Right ventricle myocardium superior (tissue), 1 donor: ENCODE measurements around the gene PSG3. TPM values are rescaled to one million over a fixed set of nuclear protein-coding genes. Genes with fewer than 3 reads are reported as not detected.
"Not testable (repeated sequence)": the region's sequence is repeated elsewhere in the genome, so short reads cannot be mapped to it uniquely, and the experiment has no call there.

Experiments used
- ATAC-seq: fragments of 200-7000 bp; cut with Tn5 transposase; one replicate; pipeline ENCODE4 v1.9.1; 2020; ENCODE audit warnings: mild to moderate bottlenecking; ENCODE audit not compliant: poor library complexity
- DNase-seq: peaks from one replicate; pipeline ENCODE4 v3.0.0-alpha.2; 2020
- intact Hi-C: fragments of 100-400 bp; cut with DNase I; formaldehyde crosslinking; loops from one replicate; pipeline ENCODE4 v1.11.2; 2022
- long read RNA-seq: library from polyadenylated mRNA; unstranded; transcript quantifications from one replicate; pipeline ENCODE4 v2.0.0, GENCODE V29; 2021
- total RNA-seq: library from RNA; stranded (reverse); fragmentation: NEBNext Ultra II Directional; extraction: Animal tissue kit (Norgen Biotek cat#: 25700); gene quantifications from one replicate; pipeline ENCODE4 v1.2.1, GENCODE V29; 2021
- donor health status: DM: no; HTN: yes; CAD: no; lungs with severe emphysema.

Gene PSG3
- not detected for total RNA-seq
- long read RNA-seq, result 0 reads

DNA sequence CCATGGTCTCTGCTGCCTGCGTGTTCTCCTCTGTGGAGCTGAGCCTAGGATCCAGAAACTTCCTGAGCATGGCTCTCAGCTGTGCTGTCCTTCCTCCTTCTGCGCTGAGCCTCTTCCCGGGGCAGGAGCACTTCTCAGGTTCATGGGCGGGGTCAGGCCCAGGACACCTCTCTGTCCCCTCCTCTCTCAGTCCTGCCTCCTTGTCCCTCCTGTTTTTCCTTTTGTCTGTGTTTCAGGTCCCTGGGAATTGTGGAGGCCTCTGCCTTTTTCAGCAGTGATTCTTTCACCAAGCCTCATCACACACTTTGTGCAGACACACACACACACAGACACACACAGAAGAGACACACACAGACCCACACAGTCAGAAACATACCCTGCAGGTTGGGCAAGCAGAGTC lies at the start of gene PSG3:
TSS of gene PSG3 (minus strand) at position 101 of the 400 bp plus-strand sequence. CDS start at position 4, 97 bp downstream.
- ATAC-seq, intact Hi-C loops, DNase-seq: not testable (repeated sequence)

DNA sequence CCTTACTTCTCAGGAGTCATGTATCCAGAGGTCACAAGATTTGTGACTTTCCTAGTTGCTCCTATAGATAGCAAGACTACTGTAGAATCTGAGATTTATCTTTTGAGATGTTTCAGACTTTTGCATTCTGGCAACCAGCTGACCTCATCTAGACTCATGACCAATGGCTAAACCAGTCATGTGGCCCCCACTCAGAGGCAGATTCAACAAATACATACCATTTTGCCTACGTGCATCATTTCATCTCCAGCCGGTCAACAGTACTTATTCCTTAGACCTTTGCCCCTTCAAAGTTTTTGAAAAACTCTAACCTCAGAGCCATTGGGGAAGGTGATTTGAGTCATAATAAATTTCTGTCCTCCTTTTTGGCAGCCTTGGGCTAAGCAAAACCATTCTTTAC lies 48.5 kb upstream of the PSG3 start:
- DNase-seq, intact Hi-C loops, ATAC-seq: not testable (repeated sequence)

DNA sequence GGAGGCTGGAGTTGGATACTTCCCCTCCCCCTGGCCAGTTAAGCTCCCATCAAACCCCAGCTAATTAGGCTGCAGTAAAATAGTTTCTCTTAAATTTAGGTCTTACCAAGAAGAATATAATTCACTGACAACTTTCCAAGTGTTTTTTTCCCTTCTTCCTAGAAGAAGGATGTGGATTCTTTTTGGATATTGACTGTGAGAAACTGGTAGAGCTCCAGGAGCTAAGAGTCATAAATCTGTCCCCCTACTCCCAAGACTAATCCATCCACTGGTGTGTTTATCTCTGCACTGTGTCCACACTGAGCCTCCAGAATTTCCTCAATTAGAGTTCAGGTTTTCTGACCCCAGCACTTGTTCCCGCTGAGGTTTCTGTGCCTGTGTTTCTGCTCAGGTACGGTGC lies 47.5 kb upstream of the PSG3 start:
- ATAC-seq, intact Hi-C loops: not testable (repeated sequence)

DNA sequence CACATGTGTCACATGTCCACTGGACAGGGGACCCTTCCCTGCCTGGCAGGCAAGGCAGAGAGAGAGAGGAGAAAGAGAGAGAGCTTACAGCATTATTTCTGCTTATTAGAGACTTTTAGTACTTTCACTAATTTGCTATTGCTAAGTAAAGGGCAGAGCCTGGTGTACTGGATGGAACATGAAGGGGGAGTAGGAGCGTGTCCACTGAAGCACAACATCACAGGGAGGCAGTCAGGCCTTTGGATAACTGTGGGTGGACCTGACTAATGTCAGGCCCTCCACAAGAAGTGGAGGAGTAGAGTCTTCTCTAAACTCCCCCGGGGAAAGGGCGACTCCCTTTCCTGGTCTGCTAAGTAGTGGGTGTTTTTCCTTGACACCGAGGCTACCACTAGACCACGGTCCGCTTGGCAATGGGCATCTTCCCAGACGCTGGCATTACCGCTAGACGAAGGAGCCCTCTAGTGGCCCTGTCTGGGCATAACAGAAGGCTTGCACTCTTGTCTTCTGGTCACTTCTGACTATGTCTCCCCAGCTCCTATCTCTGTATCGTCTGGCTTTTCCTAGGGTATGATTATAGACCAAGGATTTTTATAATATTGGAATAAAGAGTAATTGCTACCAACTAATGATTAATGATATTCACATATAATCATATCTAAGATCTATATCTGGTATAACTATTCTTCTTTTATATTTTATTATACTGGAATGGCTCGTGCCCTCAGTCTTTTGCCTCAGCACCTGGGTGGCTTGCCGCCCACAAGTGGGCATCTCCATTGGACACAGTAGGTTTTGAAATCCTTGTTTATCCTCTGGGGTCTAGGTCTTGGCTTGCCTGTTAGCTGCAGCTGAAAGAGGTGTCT lies 36.7 kb upstream of the PSG3 start:
- intact Hi-C loops, result loop anchor here (5.0 kb wide), 1 partner anchor 325 kb away; no protein-coding TSS in a partner anchor

More for the DNA sequence above, 47.5 kb upstream of the PSG3 start:
- DNase-seq, result not testable (repeated sequence)

DNA sequence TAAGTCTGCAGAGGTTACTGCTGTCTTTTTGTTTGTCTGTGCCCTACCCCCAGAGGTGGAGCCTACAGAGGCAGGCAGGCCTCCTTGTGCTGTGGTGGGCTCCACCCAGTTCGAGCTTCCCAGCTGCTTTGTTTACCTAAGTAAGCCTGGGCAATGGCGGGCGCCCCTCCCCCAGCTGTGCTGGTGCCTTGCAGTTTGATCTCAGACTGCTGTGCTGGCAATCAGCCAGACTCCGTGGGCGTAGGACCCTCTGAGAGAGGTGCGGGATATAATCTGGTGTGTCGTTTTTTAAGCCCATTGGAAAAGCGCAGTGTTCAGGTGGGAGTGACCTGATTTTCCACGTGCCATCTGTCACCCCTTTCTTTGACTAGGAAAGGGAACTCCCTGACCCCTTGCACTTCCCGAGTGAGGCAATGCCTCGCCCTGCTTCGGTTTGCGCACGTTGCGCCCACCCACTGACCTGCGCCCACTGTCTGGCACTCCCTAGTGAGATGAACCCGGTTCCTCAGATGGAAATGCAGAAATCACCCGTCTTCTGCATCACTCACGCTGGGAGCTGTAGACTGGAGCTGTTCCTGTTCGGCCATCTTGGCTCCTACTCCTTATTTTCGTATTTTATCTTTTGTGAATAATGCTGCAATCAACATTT lies 34.4 kb upstream of the PSG3 start:
- not testable (repeated sequence) for DNase-seq, ATAC-seq
- intact Hi-C loops, result loop anchor here (5.0 kb wide), 1 partner anchor 322 kb away; no protein-coding TSS in a partner anchor

More for the DNA sequence above, 36.7 kb upstream of the PSG3 start:
- not testable (repeated sequence) for ATAC-seq
- DNase-seq, result peak; percentile 74

DNA sequence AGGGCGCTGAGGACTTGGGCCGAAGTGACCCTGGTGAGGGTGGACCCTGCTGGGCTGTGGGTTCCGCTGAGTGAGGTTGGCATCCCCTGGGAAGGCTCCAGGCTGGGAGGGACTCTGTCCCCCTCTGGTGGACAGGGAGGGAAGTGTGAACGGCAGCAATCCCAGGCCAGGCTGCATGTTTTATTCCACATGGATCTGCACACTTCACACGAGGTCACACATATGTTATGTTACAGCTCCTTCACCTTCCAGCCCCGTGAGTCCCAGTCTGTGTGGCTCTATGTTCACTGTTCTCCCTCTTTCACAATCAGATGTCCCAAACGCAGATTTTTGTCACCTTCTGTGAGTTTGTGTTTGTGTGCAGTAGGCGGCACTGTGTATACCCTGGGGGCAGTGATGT lies 27.0 kb upstream of the PSG3 start:
- intact Hi-C loops, DNase-seq, ATAC-seq: not testable (repeated sequence)

DNA sequence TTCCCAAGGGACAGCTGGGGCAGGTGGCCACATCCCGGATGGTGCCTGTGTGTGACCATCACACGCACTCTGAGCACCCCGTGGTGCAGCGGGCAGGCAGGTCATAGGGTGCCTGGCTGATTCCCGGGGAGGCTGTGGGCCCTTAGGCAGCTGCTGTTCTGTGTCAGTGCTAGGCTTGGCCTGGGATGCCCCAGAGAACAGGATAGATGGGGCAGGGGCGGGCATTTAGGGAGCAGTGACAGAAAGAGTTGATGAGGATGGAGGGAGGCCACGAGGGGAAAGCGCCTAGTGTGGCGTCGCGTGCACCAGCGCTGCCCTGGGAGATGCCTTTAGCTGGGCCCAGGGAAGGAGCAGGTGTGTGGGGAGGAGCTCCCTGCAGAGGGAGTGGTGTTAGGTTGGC lies 26.6 kb upstream of the PSG3 start:
- DNase-seq, ATAC-seq, intact Hi-C loops: not testable (repeated sequence)

DNA sequence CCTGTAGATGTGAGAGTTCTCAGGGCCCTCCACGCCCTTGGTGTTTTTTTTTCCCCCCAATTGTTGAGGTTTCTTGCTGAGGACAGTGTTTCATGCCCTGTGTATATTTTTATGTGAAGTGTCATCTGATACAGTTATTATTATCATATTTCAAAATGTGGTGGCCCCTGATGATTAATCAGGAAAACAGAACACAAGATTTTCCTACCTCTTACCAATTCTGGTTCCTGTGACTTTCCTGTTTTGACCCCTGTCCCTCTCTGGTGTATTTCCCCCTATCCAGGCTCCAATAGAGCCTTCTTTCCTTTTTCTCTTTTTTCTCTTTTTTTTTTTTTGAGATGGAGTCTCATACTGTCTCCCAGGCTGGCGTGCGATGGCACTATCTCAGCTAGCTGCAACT lies 24.6 kb upstream of the PSG3 start:
- DNase-seq (no peak), ATAC-seq (no peak)
- intact Hi-C loops, result no loop called here

DNA sequence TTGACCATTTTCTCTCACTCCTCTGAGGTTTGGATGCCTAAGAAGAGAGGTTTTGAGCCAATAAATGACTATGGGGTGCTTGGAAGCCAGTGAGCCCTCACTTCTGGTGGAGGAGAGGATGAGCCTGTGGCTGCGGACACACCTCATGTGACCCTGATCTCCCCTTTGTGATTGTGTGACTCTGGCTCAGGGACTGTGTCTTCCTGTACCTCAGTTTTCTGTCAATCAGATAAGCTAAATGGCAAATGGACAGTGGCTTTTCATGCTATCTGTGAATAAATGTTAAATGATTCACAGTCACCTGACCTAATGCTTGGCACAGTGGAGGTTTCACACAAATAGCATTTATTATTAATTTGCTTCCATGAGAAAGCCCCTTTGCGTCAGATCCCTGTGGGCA lies 22.5 kb upstream of the PSG3 start:
- DNase-seq, result no peak
- ATAC-seq, result no peak
- intact Hi-C loops, result no loop called here

DNA sequence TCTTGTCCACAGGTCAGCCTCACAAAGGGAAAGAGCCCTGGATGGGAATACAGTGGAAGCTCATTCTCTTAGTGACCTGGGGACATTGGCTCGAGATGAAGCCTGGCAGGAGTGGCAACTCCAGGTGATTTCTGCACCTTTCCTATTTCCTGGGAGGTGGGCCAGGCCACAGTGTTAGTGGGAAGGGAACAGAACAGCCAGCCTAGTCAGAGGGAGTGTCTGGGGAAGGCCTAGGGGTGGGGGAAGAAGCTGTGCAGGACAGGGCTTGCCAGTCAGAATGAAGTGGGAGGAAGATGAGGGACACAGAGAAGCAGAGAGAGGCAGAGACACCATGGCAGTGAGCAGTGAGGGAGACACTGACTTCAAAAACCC lies 21.6 kb upstream of the PSG3 start:
- DNase-seq, ATAC-seq, intact Hi-C loops: not testable (repeated sequence)

DNA sequence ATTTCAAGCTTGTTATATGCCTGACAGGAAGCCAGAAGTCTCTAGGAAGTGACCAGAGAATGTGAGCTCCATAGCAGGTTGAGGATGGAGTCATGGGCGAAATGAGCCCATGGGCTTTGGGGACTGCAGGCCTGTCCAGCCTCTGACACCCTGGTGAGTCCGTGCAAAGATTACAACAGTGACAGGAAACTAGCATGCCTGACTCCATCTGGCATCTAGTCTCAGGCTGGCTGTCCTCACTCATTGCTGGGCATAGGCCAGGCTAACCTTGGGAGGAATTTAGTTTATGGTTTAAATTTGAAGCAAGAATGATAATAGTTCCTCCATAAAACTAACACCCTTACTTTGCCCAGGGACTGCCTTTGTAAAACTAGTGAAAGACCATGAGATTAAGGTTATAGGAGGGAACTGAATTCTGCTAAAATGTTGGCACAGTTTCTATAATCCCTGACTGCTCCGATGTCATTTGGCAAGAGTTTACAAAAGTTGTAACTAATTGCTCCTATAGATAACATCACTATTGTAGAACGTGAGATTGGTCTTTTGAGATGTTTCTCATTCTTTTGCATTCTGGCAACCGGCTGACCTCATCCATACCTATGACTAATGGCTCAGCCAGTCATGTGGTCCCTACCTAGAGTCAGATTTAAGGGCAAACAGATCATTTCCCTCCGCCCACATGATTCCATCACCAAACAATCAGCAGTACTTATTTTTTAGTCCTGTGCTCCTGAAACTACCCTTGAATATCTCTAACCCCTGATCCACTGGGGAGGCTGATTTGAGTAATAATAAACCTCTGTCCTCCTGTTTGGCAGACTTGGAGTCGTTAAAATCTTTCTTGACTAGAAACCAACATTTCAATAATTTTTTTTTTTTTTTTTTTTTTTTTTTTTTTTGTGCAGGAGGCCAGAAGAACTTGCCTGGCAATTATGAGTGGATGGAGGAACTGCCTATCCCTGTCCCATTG lies 21.0 kb upstream of the PSG3 start:
- not testable (repeated sequence) for ATAC-seq, DNase-seq

DNA sequence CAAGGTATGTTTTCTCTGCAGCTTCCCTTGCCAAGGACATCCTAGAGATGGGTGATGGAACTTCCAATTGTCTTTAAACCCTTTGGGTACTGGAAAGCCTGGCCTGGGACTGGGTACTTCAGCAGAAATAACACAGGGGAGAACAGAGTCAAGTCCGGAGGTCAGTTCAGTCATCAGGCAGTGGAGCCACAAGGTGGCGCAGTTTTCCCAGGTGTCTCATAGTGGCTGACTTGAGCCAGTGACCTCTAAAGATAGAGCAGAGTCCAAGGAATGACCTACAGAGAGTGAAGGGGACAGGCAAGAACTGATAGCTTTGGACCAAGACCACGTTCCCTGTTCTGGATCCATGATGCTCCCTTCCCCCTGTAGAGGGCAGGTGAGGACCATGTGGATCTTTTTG lies 18.4 kb upstream of the PSG3 start:
- DNase-seq, intact Hi-C loops, ATAC-seq: not testable (repeated sequence)

More for the DNA sequence above, 21.0 kb upstream of the PSG3 start:
- intact Hi-C loops, result not testable (repeated sequence)

DNA sequence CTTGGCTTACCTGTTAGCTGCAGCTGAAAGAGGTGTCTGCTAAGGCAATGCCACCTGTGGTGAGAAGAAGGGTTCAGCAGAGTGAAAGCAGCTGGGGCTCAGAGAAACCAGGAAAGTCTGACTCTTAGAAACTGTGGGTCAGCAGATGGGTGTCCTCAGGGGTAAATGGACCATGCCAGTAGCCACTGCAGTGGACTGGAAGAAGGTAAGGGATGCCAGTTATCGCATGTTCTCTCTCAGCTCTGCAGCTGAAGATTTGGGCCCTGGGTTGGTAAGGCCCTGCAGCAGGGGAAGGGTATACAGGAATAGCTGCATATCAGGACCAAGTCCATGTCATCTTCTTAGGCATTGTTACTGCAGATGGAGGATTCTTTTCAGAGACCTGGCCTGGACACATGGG lies 12.0 kb upstream of the PSG3 start:
- intact Hi-C loops, ATAC-seq, DNase-seq: not testable (repeated sequence)

DNA sequence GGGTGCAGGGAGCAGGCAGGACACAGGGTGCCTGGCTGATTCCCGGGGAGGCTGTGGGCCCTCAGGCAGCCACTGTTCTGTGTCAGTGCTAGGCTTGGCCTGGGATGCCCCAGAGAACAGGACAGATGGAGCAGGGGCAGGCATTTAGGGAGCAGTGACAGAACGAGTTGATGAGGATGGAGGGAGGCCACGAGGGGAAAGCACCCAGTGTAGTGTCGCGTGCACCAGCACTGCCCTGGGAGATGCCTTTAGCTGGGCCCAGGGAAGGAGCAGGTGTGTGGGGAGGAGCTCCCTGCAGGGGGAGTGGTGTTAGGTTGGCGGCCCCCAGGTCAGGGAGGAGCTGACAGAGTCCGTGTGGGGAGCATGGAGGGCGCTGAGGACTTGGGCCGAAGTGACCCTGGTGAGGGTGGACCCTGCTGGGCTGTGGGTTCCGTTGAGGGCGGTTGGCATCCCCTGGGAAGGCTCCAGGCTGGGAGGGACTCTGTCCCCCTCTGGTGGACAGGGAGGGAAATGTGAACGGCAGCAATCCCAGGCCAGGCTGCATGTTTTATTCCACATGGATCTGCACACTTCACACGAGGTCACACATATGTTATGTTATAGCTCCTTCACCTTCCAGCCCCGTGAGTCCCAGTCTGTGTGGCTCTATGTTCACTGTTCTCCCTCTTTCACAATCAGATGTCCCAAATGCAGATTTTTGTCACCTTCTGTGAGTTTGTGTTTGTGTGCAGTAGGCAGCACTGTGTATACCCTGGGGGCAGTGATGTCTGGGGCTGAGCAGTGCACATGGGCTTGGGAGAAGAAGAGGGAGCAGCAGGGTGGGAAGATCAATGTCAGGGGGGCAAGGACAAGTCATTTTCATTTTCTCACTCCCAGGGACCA lies 1.7 kb upstream of the PSG3 start:
- intact Hi-C loops, ATAC-seq, DNase-seq: not testable (repeated sequence)

DNA sequence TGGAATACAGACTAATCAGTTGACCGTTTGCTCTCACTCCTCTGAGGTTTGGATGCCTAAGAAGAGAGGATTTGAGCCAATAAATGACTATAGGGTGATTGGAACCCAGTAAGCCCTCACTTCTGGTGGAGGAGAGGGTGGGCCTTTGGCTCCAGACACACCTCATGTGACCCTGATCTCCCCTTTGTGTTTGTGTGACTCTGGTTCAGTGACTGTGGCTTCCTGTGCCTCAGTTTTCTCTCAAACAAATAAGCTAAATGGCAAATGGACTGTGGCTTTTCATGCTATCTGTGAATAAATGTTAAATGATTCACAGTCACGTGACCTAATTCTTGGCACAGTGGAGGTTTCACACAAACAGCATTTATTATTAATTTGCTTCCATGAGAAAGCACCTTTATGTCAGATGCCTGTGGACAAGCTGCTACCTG lies 2.7 kb downstream of the PSG3 start:
- ATAC-seq, DNase-seq, intact Hi-C loops: not testable (repeated sequence)

DNA sequence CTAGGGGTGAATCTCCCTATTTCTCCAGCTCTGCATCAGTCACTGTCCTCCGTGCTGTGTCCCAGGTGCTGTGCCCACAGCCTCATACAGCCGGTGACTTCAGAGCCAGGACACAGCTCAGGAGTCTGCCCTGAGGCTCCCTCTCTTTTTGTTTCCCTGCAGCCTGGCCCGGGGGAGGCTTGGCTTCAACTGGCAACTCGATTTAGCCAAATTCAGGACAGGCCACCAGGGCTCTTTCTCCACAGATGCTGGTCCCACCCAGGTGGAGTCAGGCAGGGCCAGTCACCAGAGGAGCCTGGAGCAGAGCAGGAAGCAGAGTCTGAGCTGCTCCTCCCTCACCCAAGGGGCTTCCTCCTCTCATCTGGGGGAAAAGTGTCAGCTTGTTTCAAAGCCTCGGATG lies 11.9 kb downstream of the PSG3 start:
- DNase-seq, intact Hi-C loops, ATAC-seq: not testable (repeated sequence)

DNA sequence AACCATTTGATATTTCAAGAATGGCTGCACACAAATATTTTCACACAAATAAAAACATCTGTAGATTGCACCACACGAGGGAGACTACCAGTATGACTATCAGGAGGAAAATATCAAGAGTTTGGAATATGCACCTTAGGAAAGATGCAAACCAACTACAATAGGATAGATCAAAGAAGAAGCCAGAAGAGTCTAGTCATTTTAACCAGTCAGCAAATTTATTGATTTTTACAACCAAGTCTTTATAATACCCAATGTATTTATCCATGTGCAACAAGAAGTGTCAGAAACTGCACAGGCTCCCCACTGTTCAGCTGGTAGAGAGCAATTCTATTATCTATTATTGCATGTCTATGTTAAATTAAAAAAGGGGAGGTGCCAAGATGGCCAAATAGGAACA lies 26.3 kb downstream of the PSG3 start:
- DNase-seq, intact Hi-C loops, ATAC-seq: not testable (repeated sequence)
